ENCODE measurements around the gene HORMAD2.

The HORMAD2 gene

DNA sequence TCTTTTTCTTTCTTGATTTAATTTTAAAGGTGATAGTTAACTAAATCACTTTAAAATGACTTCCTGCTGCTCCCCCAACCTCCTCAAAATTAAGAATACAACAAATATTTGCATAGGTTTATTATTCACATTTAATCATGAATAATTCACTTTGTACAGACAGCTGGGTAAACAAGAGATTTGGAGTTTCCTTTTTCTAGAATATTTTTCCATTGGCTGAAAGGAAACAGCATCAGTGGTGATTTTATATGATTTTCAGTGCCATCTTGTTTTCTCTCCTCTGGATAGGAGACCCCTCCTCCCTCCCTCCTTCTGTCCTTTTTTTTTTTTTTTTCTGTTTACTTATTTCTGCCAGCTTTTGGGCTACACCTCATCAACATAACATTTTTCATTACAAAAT is 105.8 kb downstream of the HORMAD2 start:
- no peak for TF ChIP-seq FOXP2 (optimal IDR thresholded peaks at IDR 0.05; ENCODE audit: borderline replicate concordance, extremely low read depth, extremely low read length, insufficient read depth)

DNA sequence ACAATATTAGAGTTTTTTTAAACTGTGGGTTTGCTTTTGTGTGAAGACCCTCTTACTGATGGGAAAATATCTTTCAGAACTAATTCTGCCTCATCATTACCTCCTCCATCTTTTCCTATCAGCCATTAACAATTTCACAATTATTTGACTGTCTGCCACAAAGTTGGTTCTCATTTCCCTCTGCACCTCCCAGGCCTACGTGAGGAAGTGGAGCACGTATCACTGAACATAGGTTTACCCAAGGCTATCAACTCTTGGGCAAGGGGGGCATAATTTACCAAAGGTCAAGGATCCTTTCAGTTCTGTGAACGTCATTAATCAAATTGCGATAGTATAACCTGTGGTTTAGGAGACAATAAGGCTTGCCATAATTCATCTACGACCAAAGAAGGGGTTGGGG is 106.2 kb downstream of the HORMAD2 start:
- no peak for TF ChIP-seq FOXP2 (optimal IDR thresholded peaks at IDR 0.05; ENCODE audit: borderline replicate concordance, extremely low read depth, extremely low read length, insufficient read depth)
- TF ChIP-seq POLR2AphosphoS5 (IDR thresholded peaks at IDR 0.05; ENCODE audit: low read depth, low read length) = no peak
- no peak for TF ChIP-seq SIN3A (IDR thresholded peaks at IDR 0.05; ENCODE audit: borderline replicate concordance, insufficient read depth, low read length)
- TF ChIP-seq, protein P1, sequence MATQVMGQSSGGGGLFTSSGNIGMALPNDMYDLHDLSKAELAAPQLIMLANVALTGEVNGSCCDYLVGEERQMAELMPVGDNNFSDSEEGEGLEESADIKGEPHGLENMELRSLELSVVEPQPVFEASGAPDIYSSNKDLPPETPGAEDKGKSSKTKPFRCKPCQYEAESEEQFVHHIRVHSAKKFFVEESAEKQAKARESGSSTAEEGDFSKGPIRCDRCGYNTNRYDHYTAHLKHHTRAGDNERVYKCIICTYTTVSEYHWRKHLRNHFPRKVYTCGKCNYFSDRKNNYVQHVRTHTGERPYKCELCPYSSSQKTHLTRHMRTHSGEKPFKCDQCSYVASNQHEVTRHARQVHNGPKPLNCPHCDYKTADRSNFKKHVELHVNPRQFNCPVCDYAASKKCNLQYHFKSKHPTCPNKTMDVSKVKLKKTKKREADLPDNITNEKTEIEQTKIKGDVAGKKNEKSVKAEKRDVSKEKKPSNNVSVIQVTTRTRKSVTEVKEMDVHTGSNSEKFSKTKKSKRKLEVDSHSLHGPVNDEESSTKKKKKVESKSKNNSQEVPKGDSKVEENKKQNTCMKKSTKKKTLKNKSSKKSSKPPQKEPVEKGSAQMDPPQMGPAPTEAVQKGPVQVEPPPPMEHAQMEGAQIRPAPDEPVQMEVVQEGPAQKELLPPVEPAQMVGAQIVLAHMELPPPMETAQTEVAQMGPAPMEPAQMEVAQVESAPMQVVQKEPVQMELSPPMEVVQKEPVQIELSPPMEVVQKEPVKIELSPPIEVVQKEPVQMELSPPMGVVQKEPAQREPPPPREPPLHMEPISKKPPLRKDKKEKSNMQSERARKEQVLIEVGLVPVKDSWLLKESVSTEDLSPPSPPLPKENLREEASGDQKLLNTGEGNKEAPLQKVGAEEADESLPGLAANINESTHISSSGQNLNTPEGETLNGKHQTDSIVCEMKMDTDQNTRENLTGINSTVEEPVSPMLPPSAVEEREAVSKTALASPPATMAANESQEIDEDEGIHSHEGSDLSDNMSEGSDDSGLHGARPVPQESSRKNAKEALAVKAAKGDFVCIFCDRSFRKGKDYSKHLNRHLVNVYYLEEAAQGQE (IDR thresholded peaks at IDR 0.05; ENCODE audit: insufficient read depth in 1 of 2, low read depth in 2 of 2, low read length in 2 of 2) = no peak
- no peak for TF ChIP-seq TAF1 (IDR thresholded peaks at IDR 0.05; ENCODE audit: borderline replicate concordance, insufficient read depth, low read length)

DNA sequence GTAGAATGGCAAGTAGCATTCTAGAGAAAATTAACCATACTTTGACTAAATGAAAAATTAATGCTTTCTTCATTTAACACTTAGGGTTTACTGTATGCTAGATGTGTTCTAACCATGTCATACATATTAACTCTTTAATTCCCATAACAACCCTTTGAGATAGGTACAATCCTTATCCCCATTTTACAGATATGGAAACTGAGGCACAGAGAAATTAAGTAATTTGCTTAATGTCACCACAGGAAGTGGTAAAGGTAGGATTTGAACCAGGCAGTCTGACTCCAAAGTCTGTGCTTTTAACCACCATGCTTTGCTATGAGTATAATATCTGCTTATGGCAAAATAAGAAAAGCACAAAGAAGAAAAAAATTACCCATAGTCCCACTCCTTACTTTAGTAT is 106.8 kb downstream of the HORMAD2 start:
- TF ChIP-seq SIN3A (IDR thresholded peaks at IDR 0.05; ENCODE audit: borderline replicate concordance, insufficient read depth, low read length) = no peak

DNA sequence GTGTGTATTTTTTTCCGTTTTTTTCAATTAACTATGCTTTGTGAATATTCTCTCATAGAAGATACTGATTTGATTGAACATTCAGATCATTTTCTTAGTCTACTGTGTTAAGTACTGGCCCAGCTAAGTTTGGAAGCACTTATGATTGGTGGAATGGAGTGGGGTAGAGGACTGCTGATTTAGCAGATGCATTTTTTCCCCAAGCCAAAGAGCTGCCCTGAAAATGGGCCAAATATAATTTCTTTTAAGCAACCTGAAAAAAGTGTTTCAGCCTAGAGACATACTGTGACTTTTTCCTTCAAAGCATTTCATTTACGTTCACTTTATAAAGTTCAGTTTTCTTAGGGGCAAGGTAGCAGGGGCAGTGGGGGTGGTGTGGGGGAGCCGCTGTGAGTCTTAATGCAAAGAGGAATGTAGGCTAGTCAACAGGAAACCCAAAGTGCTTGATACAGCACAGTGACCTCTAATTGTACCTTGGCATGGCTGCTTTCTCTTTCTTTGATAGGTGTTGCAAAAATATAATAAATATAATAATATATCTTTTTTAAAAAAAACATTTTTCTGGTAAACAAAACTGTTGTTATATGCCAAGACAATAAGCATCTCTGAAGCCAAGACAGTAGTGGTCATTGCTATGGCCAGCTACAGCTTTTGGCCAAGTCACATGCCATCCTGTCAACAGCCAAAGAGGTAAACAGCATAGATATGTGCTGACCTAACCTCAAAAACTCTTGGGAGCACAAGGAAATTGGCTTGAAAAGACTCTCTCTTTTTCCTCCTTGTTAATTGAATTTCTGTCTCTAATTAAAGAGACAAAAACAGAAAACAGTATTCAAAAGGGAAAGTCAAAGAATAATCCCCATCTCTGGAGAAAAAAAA is 107.5 kb downstream of the HORMAD2 start:
- no peak for TF ChIP-seq POLR2AphosphoS5 (IDR thresholded peaks at IDR 0.05; ENCODE audit: low read depth, low read length)
- TF ChIP-seq, protein P1 (IDR thresholded peaks at IDR 0.05; ENCODE audit: insufficient read depth in 1 of 2, low read depth in 2 of 2, low read length in 2 of 2) = no peak
- TF ChIP-seq TAF1 (IDR thresholded peaks at IDR 0.05; ENCODE audit: borderline replicate concordance, insufficient read depth, low read length) = no peak
- TF ChIP-seq FOXP2 (optimal IDR thresholded peaks at IDR 0.05; ENCODE audit: borderline replicate concordance, extremely low read depth, extremely low read length, insufficient read depth) = no peak
- no peak for TF ChIP-seq SIN3A (IDR thresholded peaks at IDR 0.05; ENCODE audit: borderline replicate concordance, insufficient read depth, low read length)

DNA sequence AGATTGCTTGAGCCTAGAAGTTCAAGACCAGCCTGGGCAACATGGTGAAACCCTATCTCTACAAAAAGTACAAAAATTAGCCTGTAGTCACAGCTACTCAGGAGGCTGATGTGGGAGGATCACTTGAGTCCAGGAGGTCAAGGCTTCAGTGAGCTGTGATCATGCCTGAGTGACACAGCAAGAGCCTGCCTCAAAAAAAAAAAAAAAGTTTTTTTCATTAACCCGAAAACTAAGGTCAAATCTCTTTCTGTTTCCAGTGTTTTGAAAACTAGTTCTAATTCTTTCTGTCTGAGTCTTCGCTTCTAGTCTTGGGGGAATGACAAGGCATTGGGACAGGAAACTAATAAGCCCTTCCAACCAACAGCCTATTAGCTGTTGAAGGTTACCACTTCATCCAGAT is 108.6 kb downstream of the HORMAD2 start:
- TF ChIP-seq SIN3A (IDR thresholded peaks at IDR 0.05; ENCODE audit: borderline replicate concordance, insufficient read depth, low read length) = no peak

DNA sequence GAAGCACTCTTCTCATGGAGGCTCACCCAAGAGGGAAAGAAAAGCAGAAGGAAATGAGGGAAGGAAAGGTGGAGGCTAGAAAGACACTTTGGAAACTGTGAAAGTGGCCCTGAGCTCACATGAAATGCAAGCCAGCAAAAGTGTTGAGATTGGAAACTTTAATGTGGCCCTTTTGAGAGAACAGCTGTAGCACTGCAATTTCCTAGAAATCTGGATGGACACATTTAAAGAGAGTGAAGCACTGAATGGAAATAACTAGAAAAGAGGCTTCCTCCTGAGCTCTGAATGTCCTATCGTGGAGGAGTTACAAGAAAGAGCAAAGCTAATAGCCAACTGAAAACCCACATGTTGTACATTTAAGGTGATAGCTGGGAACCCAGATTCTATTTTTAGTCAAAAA is 110.3 kb downstream of the HORMAD2 start:
- TF ChIP-seq, protein P1 (IDR thresholded peaks at IDR 0.05; ENCODE audit: insufficient read depth in 1 of 2, low read depth in 2 of 2, low read length in 2 of 2) = no peak
- TF ChIP-seq POLR2AphosphoS5 (IDR thresholded peaks at IDR 0.05; ENCODE audit: low read depth, low read length) (no peak), SIN3A (IDR thresholded peaks at IDR 0.05; ENCODE audit: borderline replicate concordance, insufficient read depth, low read length) (no peak), FOXP2 (optimal IDR thresholded peaks at IDR 0.05; ENCODE audit: borderline replicate concordance, extremely low read depth, extremely low read length, insufficient read depth) (no peak), TAF1 (IDR thresholded peaks at IDR 0.05; ENCODE audit: borderline replicate concordance, insufficient read depth, low read length) (no peak)

All from PFSK-1 (cell line).